A673 (cell line): ENCODE data around the gene RAB44.

Experiments used
- CTCF ChIP-seq: fragments of 300-800, 200-600 bp; sonication (generic); conservative IDR thresholded peaks from 2 replicates; pipeline ENCODE4 v1.5.1; 2017; ENCODE audit warnings: low read depth, mild to moderate bottlenecking, antibody characterized with exemption, low read length, moderate library complexity, mixed read lengths
- EZH2 ChIP-seq: fragments of 200-600 bp; sonication (generic); IDR thresholded peaks from 2 replicates; pipeline ENCODE4 v1.6.1; 2017; ENCODE audit warnings: borderline replicate concordance, low read depth, mild to moderate bottlenecking, mixed read lengths, antibody characterized with exemption, low read length; ENCODE audit not compliant: poor library complexity, severe bottlenecking

DNA sequence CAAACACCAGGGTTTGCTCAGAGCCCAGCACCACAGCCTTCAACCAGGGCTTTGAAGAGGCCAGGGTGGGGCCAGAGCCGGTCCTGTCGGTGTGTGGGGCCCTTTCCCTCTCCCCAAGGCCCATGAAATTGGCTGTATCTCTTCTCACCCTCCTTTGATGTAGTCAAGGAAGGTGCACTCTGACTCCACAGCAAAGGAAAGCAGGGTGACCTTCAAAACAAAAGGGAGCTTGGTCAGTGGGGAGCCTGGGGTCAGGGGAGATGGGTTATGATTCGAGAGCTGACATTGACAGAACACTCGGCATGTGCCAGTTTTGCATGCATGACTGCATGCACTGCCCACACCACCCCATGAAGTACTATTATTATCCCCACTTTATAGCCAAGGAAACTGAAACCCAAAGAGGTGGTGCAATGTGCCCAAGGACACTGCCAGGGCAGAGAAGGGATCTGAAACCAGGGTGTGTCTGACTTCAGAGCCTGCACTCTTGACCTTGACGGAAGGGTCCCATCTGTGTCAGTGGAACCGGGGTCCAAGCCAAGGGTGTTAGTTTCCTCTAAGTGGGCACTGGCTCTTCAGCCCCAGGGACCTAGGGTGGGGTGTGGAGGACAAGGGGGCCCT lies 55.4 kb downstream of the RAB44 start:
- TF ChIP-seq CTCF, result no peak
- no peak for TF ChIP-seq EZH2
